ENCODE data around the gene SEMA6A.

Gene SEMA6A

GRCh38 chr5:116445311-116445710, 129.3 kb downstream of the SEMA6A start:
- in situ Hi-C loops (cut with MboI; ENCODE audit: low pct_unique_long_range_greater_than_20kb, low sequenced_read_pairs, unreplicated experiment), result no loop called here
- TF ChIP-seq CTCF (IDR thresholded peaks at IDR 0.05; ENCODE audit: extremely low read depth, insufficient read depth, missing control alignments), result no peak

GRCh38 chr5:116444373-116445295, 130.0 kb downstream of the SEMA6A start:
- in situ Hi-C loops (cut with MboI; ENCODE audit: low pct_unique_long_range_greater_than_20kb, low sequenced_read_pairs, unreplicated experiment), result no loop called here
- TF ChIP-seq CTCF (IDR thresholded peaks at IDR 0.05; ENCODE audit: extremely low read depth, insufficient read depth, missing control alignments), result no peak
- DNase-seq (ENCODE audit: low spot score), result no peak

More at GRCh38 chr5:116445311-116445710, 129.3 kb downstream of the SEMA6A start:
- no peak for DNase-seq (ENCODE audit: low spot score)

GRCh38 chr5:116442931-116443551, 131.6 kb downstream of the SEMA6A start:
- in situ Hi-C loops (cut with MboI; ENCODE audit: low pct_unique_long_range_greater_than_20kb, low sequenced_read_pairs, unreplicated experiment), result no loop called here
- no peak for TF ChIP-seq CTCF (IDR thresholded peaks at IDR 0.05; ENCODE audit: extremely low read depth, insufficient read depth, missing control alignments)
- DNase-seq (ENCODE audit: low spot score), result no peak

- in situ Hi-C loops (cut with MboI; ENCODE audit: low pct_unique_long_range_greater_than_20kb, low sequenced_read_pairs, unreplicated experiment), result no loop called here
- TF ChIP-seq CTCF (IDR thresholded peaks at IDR 0.05; ENCODE audit: extremely low read depth, insufficient read depth, missing control alignments), result no peak
- DNase-seq (ENCODE audit: low spot score), result no peak
Measured at GRCh38 chr5:116442095-116442534, 132.5 kb downstream of the SEMA6A start.

GRCh38 chr5:116441223-116441622, 133.4 kb downstream of the SEMA6A start:
- no peak for TF ChIP-seq CTCF (IDR thresholded peaks at IDR 0.05; ENCODE audit: extremely low read depth, insufficient read depth, missing control alignments)
- in situ Hi-C loops (cut with MboI; ENCODE audit: low pct_unique_long_range_greater_than_20kb, low sequenced_read_pairs, unreplicated experiment), result no loop called here
- no peak for DNase-seq (ENCODE audit: low spot score)

GRCh38 chr5:116440457-116441001, 134.1 kb downstream of the SEMA6A start:
- in situ Hi-C loops (cut with MboI; ENCODE audit: low pct_unique_long_range_greater_than_20kb, low sequenced_read_pairs, unreplicated experiment), result no loop called here
- TF ChIP-seq CTCF (IDR thresholded peaks at IDR 0.05; ENCODE audit: extremely low read depth, insufficient read depth, missing control alignments), result no peak
- DNase-seq (ENCODE audit: low spot score), result no peak

All from GM13977 (cell line).